ENCODE results near the gene SUCLG2.

SUCLG2 gene

DNA sequence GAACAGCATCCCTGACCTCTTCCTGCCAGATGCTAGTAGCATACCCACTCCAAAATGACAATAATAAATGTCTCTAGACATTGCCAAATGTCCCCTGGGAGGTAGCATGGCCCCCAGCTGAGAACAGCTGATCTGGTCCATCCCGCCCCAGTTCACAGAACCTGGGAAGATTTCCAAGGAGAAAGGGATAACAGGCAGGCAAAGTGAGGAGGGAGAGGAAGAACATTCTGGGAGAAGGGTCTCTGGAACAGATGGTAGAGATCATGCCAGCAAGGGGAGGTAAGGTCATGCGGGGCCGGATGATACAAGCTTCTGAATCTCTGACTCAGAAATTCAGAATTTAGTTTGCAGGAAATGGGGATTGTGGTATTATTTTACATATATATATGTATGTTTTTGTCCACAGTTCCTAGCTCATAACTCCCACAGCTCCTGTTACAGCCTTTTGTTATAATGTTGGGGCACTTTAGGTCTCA lies 192.7 kb downstream of the SUCLG2 start:
- Histone ChIP-seq H3K4me2 (ENCODE audit: low read length) (no peak overlapping the region), H3K27ac (ENCODE audit: low read depth, low read length) (no peak overlapping the region), H3F3A (ENCODE audit: control insufficient read depth, insufficient read depth) (no peaks in the 10 kb centered on the region)

DNA sequence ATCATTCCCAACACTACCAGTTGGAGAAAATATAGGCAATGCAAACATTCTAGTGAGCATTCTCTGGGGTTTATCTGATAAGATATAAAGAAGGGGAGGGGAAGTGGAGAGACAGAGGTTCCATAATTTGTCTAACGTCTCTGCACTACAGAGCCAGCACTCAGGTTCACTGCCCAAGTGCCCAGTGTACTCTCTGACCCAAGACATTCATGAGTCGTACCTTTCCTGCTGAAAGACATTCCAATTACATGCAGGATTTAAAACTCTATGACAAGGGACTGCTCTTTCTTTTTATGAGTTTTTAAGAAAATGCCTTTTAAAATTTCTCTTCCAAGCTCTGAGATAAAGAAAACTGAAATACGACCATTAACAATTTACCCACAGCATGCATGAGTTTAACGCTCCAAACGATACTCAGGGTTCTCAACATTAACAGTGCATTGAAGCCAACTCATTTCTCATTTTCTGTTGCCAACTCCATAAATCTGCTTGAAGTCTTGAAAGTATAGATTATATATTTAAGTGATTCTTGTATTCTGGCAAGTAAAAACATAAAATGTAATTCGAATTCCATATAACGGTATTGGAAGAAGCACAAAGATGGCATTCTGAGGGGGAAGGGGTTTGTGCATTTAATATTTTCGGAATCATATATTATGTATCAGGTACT lies 193.4 kb downstream of the SUCLG2 start:
- no peak for TF ChIP-seq EZH2phosphoT487 (IDR thresholded peaks at IDR 0.05; ENCODE audit: borderline replicate concordance, low read length)
- TF ChIP-seq, protein P1, sequence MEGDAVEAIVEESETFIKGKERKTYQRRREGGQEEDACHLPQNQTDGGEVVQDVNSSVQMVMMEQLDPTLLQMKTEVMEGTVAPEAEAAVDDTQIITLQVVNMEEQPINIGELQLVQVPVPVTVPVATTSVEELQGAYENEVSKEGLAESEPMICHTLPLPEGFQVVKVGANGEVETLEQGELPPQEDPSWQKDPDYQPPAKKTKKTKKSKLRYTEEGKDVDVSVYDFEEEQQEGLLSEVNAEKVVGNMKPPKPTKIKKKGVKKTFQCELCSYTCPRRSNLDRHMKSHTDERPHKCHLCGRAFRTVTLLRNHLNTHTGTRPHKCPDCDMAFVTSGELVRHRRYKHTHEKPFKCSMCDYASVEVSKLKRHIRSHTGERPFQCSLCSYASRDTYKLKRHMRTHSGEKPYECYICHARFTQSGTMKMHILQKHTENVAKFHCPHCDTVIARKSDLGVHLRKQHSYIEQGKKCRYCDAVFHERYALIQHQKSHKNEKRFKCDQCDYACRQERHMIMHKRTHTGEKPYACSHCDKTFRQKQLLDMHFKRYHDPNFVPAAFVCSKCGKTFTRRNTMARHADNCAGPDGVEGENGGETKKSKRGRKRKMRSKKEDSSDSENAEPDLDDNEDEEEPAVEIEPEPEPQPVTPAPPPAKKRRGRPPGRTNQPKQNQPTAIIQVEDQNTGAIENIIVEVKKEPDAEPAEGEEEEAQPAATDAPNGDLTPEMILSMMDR (IDR thresholded peaks at IDR 0.05; ENCODE audit: low read depth, low read length, poor library complexity, severe bottlenecking) = no peak
- H4K20me1 ChIP-seq (ENCODE audit: control insufficient read depth, insufficient read depth, low read depth, low read length) = no peaks in the 10 kb centered on the region
- no peak overlapping the region for H3K4me3 ChIP-seq (ENCODE audit: low read length)
- H3K4me1 ChIP-seq (ENCODE audit: control insufficient read depth, low read length) = no peaks in the 10 kb centered on the region
- H3K4me2 ChIP-seq (ENCODE audit: low read length) = no peak overlapping the region
- no peak overlapping the region for H3K27ac ChIP-seq (ENCODE audit: low read depth, low read length)
- H3K9me2 ChIP-seq (replicated peaks; ENCODE audit: control insufficient read depth, low read length) = no peaks in the 10 kb centered on the region
- H3F3A ChIP-seq (ENCODE audit: control insufficient read depth, insufficient read depth) = no peaks in the 10 kb centered on the region
- peaks cover 3% of the 10 kb centered on the region; the same call in 1 of the 2 replicates for H3K36me3 ChIP-seq (ENCODE audit: control insufficient read depth, low read length)
- no peaks in the 10 kb centered on the region for H3K79me2 ChIP-seq (ENCODE audit: control insufficient read depth, low read length)
- no peaks in the 10 kb centered on the region for H3K27me3 ChIP-seq (ENCODE audit: control insufficient read depth, low read length)
- H3K9me3 ChIP-seq (ENCODE audit: control insufficient read depth, insufficient read depth, low read length) = no peaks in the 10 kb centered on the region

More for the DNA sequence above, 192.7 kb downstream of the SUCLG2 start:
- TF ChIP-seq, protein P1 (IDR thresholded peaks at IDR 0.05; ENCODE audit: low read depth, low read length, poor library complexity, severe bottlenecking) = no peak
- no peak for TF ChIP-seq EZH2phosphoT487 (IDR thresholded peaks at IDR 0.05; ENCODE audit: borderline replicate concordance, low read length)
- Histone ChIP-seq H3K36me3 (ENCODE audit: control insufficient read depth, low read length) (peaks cover 3% of the 10 kb centered on the region; the same call in 1 of the 2 replicates), H3K4me1 (ENCODE audit: control insufficient read depth, low read length) (no peaks in the 10 kb centered on the region), H3K4me3 (ENCODE audit: low read length) (no peak overlapping the region), H3K79me2 (ENCODE audit: control insufficient read depth, low read length) (no peaks in the 10 kb centered on the region), H3K9me3 (ENCODE audit: control insufficient read depth, insufficient read depth, low read length) (no peaks in the 10 kb centered on the region), H3K27me3 (ENCODE audit: control insufficient read depth, low read length) (no peaks in the 10 kb centered on the region), H3K9me2 (replicated peaks; ENCODE audit: control insufficient read depth, low read length) (no peaks in the 10 kb centered on the region), H4K20me1 (ENCODE audit: control insufficient read depth, insufficient read depth, low read depth, low read length) (no peaks in the 10 kb centered on the region)

DNA sequence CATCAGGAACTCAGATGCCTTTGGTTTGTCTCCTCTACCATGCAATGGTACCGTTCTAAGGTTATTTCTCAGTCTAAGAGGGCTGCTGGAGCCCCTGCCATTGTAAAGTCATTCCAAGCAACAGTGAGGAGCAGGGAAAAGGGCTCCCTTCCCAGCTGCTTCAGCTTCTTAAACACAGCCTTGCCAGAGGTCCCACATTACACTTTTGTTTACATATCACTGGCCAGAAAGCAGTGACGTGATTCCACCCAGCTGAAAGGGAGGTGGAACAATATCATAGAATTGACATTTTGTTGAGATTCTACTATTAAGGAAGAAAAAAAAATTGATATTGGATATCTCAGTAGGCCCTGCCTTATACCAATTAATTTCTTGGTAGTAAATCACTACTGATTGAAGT lies 194.6 kb downstream of the SUCLG2 start:
- no peak for TF ChIP-seq EZH2phosphoT487 (IDR thresholded peaks at IDR 0.05; ENCODE audit: borderline replicate concordance, low read length)
- TF ChIP-seq, protein P1 (IDR thresholded peaks at IDR 0.05; ENCODE audit: low read depth, low read length, poor library complexity, severe bottlenecking) = no peak
- no peaks in the 10 kb centered on the region for H4K20me1 ChIP-seq (ENCODE audit: control insufficient read depth, insufficient read depth, low read depth, low read length)
- H3K4me2 ChIP-seq (ENCODE audit: low read length) = no peak overlapping the region
- no peaks in the 10 kb centered on the region for H3K4me1 ChIP-seq (ENCODE audit: control insufficient read depth, low read length)
- no peaks in the 10 kb centered on the region for H3K79me2 ChIP-seq (ENCODE audit: control insufficient read depth, low read length)
- no peaks in the 10 kb centered on the region for H3K9me2 ChIP-seq (replicated peaks; ENCODE audit: control insufficient read depth, low read length)
- H3K9me3 ChIP-seq (ENCODE audit: control insufficient read depth, insufficient read depth, low read length) = no peaks in the 10 kb centered on the region
- H3F3A ChIP-seq (ENCODE audit: control insufficient read depth, insufficient read depth) = no peaks in the 10 kb centered on the region
- H3K36me3 ChIP-seq (ENCODE audit: control insufficient read depth, low read length) = peaks cover 3% of the 10 kb centered on the region; the same call in 1 of the 2 replicates
- H3K4me3 ChIP-seq (ENCODE audit: low read length) = no peak overlapping the region
- no peaks in the 10 kb centered on the region for H3K27me3 ChIP-seq (ENCODE audit: control insufficient read depth, low read length)
- no peak overlapping the region for H3K27ac ChIP-seq (ENCODE audit: low read depth, low read length)

Data from DOHH2 (cell line).